ENCODE data around the gene RNF13.

DNA sequence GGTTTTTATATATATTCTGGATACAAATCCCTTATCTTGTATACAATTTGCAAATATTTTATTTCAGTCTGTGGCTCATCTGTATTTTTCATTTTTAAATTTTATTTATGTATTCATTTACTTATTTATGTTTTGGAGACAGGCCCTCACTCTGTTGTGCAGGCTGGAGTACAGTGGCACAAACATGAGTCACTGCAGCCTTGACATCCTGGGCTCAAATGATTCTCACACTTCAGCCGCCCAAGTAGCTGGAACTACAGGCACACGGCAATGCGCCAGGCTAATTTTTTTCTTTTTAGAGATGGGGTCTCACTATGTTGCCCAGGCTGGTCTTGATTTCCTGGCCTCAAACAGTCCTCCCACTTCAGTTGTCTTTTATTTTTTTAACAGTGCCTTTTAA, 107.1 kb downstream of the RNF13 start:
- TF ChIP-seq CTCF (conservative IDR thresholded peaks at IDR 0.05 in 1 of 2, IDR thresholded peaks at IDR 0.05 in 1 of 2; ENCODE audit: extremely low read depth in 1 of 2, insufficient read depth in 1 of 2, low read depth in 1 of 2, low read length in 2 of 2) (no peak), EZH2 (IDR thresholded peaks at IDR 0.05; ENCODE audit: borderline replicate concordance, low read length) (no peak)

Measured in mammary epithelial cell (primary cell).